ENCODE results near the gene DNAL1. TPM values are rescaled to one million over a fixed set of nuclear protein-coding genes. Genes with fewer than 3 reads are reported as not detected.

DNAL1 gene
- total RNA-seq, 6 experiments from 2014 or later: 13.0 to 17.7 (median 14.7) TPM

DNA sequence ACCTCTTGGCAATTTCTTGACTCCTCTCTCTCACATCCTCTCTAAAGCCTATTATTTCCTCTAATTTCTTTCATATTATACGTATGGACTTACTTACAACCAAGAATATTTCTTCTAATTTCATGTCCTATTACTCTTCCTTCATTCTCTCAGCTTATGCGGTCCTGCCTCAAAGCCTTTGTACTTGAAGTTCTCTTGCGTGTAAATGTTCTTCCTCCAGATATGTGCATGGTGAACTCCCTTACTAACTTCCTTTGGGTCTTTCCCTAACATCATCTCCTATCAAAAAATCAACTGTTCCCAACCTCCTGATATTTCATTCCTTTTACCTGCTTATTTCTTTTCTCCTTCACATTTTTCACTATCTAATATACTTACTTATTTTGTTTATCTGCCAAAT is 23.1 kb downstream of the DNAL1 start:
- no peak overlapping the region for H3K27ac Mint-ChIP-seq
- H3K9me3 Mint-ChIP-seq: no peaks in the 10 kb centered on the region
- TF ChIP-seq, protein P1, sequence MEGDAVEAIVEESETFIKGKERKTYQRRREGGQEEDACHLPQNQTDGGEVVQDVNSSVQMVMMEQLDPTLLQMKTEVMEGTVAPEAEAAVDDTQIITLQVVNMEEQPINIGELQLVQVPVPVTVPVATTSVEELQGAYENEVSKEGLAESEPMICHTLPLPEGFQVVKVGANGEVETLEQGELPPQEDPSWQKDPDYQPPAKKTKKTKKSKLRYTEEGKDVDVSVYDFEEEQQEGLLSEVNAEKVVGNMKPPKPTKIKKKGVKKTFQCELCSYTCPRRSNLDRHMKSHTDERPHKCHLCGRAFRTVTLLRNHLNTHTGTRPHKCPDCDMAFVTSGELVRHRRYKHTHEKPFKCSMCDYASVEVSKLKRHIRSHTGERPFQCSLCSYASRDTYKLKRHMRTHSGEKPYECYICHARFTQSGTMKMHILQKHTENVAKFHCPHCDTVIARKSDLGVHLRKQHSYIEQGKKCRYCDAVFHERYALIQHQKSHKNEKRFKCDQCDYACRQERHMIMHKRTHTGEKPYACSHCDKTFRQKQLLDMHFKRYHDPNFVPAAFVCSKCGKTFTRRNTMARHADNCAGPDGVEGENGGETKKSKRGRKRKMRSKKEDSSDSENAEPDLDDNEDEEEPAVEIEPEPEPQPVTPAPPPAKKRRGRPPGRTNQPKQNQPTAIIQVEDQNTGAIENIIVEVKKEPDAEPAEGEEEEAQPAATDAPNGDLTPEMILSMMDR (IDR thresholded peaks at IDR 0.05): no peak
- H3K36me3 Mint-ChIP-seq (ENCODE audit: low read depth): no peaks in the 10 kb centered on the region
- H3K27me3 Mint-ChIP-seq (ENCODE audit: insufficient read depth): no peaks in the 10 kb centered on the region
- H3K4me3 Mint-ChIP-seq: no peak overlapping the region
- DNase-seq: no peak
- H3K4me1 Mint-ChIP-seq (ENCODE audit: low read depth): peaks cover 10% of the 10 kb centered on the region

DNA sequence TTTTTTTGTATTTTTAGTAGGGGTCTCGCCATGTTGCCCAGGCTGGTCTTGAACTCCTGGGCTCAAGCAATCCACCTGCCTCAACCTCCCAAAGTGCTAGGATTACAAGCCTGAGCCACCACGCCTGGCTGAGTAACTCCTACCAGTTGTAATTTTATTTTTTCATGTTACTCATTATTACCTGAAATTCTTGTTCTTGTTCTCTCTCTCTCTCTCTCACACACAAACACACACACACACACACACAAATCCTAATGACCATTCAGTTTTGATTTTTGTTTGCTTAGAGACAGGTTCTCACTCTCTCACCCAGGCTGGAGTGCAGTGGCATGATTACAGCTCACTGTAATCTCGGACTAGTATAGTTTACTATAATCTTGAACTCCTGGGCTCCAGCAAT is 30.2 kb downstream of the DNAL1 start:
- no peaks in the 10 kb centered on the region for H3K4me1 Mint-ChIP-seq (ENCODE audit: low read depth)
- H3K36me3 Mint-ChIP-seq (ENCODE audit: low read depth): no peaks in the 10 kb centered on the region
- H3K27ac Mint-ChIP-seq: no peak overlapping the region
- H3K9me3 Mint-ChIP-seq: no peaks in the 10 kb centered on the region
- DNase-seq: no peak
- no peaks in the 10 kb centered on the region for H3K27me3 Mint-ChIP-seq (ENCODE audit: insufficient read depth)
- no peak overlapping the region for H3K4me3 Mint-ChIP-seq
- TF ChIP-seq, protein P1 (IDR thresholded peaks at IDR 0.05): no peak

DNA sequence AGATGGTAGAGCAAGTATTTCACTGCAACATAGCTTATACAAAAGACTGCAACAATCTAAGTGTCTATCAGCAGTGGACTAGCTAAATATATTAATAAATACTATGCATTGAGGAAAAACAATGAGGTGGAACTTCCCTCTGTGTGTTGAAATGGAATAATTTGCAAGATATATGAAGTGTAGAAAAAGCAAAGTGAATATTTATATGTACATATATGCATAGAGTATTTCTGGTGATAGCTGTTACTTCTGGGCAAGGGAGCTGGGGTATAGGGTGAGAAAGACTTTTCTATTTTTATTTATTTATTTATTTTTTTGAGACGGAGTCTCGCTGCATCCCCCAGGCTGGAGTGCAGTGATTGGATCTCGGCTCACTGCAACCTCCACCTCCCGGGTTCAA is 33.9 kb downstream of the DNAL1 start:
- no peak overlapping the region for H3K4me3 Mint-ChIP-seq
- H3K36me3 Mint-ChIP-seq (ENCODE audit: low read depth): no peaks in the 10 kb centered on the region
- no peaks in the 10 kb centered on the region for H3K9me3 Mint-ChIP-seq
- H3K4me1 Mint-ChIP-seq (ENCODE audit: low read depth): no peaks in the 10 kb centered on the region
- TF ChIP-seq, protein P1 (IDR thresholded peaks at IDR 0.05): no peak
- no peaks in the 10 kb centered on the region for H3K27me3 Mint-ChIP-seq (ENCODE audit: insufficient read depth)
- DNase-seq: no peak
- H3K27ac Mint-ChIP-seq: no peak overlapping the region

DNA sequence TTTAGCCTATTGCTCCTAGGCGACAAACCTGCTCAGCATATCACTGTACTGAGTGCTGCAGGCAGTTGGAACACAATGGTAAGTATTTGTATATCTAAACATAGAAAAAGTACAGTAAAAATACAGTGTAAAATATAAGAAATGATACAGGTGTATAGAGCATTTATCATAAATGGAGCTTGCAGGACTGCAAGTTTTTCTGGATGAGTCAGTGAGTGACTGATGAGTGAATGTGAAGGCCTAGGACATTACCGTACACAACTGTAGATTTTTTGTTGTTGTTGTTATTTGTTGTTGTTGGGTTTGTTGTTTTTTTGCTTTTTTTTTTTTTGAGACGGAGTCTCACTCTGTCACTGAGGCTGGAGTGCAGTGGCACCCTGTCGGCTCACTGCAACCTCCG is 36.0 kb downstream of the DNAL1 start:
- no peak for DNase-seq
- H3K9me3 Mint-ChIP-seq: no peaks in the 10 kb centered on the region
- TF ChIP-seq, protein P1 (IDR thresholded peaks at IDR 0.05): no peak
- H3K27me3 Mint-ChIP-seq (ENCODE audit: insufficient read depth): no peaks in the 10 kb centered on the region
- peaks cover 7% of the 10 kb centered on the region; the same call in 1 of the 2 replicates for H3K36me3 Mint-ChIP-seq (ENCODE audit: low read depth)
- no peaks in the 10 kb centered on the region for H3K4me1 Mint-ChIP-seq (ENCODE audit: low read depth)
- no peak overlapping the region for H3K4me3 Mint-ChIP-seq
- no peak overlapping the region for H3K27ac Mint-ChIP-seq

DNA sequence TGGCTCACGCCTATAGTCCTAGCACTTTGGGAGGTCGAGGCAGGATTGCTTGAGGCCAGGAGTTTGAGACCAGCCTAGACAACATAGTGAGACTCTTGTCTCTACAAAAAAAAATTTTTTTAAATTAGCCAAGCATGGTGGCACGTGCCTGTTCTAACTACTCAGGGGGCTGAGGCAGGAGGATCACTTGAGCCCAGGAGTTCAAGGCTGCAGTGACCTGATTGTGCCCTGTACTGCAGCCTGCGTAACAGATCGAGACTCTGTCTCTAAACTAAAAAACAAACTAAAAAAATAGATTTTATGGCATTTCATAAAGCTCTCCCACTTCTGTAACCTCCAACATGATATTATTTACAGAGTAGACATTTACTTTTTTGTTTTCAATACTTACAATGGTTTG is 39.8 kb downstream of the DNAL1 start:
- Mint-ChIP-seq H3K9me3 (no peaks in the 10 kb centered on the region), H3K4me1 (ENCODE audit: low read depth) (no peaks in the 10 kb centered on the region), H3K27me3 (ENCODE audit: insufficient read depth) (no peaks in the 10 kb centered on the region), H3K27ac (no peak overlapping the region), H3K4me3 (no peak overlapping the region), H3K36me3 (ENCODE audit: low read depth) (peaks cover 14% of the 10 kb centered on the region; the same call in 1 of the 2 replicates)
- DNase-seq: no peak
- TF ChIP-seq, protein P1 (IDR thresholded peaks at IDR 0.05): no peak

DNA sequence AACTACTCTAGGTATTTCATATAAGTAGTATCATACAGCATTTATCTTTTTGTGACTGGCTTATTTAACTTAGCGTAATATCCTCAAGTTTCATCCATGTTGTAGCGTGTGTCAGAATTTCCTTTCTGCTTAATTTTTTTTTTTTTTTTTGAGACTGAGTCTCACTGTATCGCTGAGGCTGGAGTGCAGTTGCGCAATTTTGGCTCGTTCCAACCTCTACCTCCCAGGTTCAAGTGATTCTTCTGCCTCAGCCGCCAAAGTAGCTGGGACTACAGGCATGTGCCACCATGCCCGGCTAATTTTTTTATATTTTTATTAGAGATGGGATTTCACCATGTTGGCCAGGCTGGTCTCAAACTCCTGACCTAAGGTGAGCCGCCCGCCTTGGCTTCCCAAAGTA is 40.5 kb downstream of the DNAL1 start:
- Mint-ChIP-seq H3K4me1 (ENCODE audit: low read depth) (no peaks in the 10 kb centered on the region), H3K27ac (no peak overlapping the region), H3K27me3 (ENCODE audit: insufficient read depth) (no peaks in the 10 kb centered on the region), H3K36me3 (ENCODE audit: low read depth) (peaks cover 14% of the 10 kb centered on the region; the same call in 1 of the 2 replicates), H3K4me3 (no peak overlapping the region), H3K9me3 (no peaks in the 10 kb centered on the region)
- TF ChIP-seq, protein P1 (IDR thresholded peaks at IDR 0.05): no peak
- DNase-seq: no peak
